HG02571 (cell line): Measurements from ENCODE around the gene NRAP.

Source experiments
- ATAC-seq: cut with Tn5 transposase; IDR thresholded peaks from one replicate; pipeline ENCODE4 v1.9.1; 2021; ENCODE audit warnings: mild to moderate bottlenecking, moderate library complexity; ENCODE audit not compliant: unreplicated experiment

Gene NRAP

DNA sequence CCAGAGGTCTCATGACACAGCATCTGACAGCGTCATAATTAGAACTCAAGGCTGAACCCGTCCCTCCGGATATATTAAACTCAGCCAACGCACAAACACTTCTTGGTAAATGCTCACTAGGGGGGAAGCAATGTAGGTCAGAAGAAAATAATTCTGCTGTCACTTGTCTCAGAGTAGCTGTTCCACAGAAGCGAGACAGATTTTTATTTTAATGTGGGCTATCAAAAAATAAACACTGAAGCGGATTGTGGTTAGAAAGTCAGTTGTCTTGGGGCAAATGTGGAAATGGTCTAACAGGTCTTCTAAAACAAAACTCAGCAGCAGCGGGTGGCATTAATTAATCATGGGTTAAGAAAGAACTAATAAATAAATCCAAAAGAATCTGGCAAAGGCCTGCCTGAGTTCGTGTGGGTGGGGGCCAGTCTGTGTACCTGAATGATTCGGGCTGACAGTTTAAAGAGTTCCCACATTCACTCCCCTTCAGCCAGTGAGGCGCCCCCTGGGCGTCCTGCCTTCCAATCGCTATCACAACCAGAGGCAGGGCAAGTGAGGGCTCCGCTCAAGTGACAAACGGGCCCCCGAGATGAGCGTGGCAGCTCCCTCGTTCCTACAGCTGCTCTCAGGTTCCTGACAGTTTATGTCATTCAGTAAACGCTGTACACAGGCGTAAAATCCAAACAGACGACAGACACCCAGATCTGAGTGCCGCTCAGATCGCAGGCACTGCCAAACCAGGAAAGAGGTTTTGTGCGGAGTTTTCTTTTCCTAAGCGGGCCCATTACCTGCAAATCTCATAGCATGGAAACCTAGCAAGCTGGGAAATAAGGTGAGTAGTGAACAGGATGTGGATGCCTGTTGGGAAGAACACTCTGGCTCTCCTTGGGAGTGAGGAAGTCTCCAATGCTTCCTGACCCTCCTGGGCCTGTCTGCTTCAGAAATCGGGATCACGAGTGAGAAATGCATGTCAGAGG, 52.9 kb downstream of the NRAP start:
- no peak for ATAC-seq

DNA sequence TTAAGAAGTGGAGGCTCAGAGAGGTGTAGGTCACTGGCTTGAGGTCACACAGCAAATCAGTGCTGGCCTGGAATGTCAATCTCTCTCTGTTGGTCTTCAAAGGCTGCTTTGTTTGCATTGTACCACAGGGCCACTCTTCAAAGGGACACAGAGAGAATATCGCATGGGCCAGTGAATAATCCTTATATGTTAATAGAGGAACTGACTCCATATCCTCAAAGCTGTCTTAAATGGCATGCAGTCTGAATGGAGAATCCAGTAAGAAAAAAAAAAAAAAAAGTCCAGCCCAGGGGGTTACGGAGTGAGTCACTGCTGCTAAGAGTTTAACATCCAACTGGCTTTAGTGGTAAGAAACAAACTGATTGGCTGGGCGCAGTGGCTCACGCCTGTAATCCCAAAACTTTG, 54.1 kb downstream of the NRAP start:
- ATAC-seq = no peak

DNA sequence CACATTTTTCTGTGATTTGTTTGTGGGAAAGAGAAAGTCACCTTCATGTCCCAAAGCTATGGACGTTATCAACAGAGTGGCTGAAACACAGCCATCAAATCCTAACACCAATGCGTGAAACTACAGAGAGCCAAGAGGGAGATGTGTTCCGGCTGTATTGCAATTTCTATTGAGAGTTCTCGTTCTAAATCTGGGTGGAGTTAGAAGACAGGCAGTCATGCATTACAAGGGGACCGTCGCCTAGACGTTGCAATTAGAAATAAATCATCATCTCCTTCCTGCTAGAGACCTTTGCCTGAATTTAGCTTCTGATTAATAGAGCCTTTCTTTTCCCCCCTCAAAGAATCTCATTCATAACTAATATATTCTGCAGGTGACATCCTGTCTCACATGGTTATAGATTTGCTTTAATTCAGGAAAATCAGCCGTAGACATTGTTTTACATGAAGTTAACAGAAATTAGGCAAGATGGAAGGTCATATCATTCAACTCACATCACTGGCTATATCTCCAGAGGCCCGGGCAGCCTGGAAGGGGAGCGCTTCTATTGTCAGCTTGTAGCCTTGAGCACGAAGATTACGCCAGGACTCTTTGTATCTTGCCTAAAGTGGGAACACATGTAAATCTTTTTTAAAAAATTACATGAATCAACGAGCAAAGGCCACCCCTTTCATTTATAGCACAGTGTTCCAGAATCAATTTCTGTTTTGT, 58.4 kb downstream of the NRAP start:
- ATAC-seq = no peak

DNA sequence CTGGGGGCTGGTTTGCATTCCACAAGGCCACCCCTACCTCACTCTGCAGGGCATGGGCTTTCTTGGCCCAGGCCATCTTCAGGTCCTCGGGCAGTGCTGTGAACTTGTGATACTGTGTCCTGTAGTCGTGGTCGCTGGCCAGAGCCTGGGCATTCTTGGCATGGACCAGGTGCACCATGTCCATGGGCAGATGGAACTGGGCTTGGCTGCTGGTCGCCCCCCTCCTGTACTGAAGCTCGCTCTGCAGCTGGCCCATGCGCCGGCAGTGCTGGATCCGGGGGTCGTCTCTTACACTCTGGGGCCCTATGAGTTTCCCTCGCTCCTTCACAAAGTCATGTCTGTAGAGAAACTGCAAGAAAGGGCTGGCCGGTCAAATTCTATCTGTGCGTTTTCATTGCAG, 59.3 kb downstream of the NRAP start:
- no peak for ATAC-seq

DNA sequence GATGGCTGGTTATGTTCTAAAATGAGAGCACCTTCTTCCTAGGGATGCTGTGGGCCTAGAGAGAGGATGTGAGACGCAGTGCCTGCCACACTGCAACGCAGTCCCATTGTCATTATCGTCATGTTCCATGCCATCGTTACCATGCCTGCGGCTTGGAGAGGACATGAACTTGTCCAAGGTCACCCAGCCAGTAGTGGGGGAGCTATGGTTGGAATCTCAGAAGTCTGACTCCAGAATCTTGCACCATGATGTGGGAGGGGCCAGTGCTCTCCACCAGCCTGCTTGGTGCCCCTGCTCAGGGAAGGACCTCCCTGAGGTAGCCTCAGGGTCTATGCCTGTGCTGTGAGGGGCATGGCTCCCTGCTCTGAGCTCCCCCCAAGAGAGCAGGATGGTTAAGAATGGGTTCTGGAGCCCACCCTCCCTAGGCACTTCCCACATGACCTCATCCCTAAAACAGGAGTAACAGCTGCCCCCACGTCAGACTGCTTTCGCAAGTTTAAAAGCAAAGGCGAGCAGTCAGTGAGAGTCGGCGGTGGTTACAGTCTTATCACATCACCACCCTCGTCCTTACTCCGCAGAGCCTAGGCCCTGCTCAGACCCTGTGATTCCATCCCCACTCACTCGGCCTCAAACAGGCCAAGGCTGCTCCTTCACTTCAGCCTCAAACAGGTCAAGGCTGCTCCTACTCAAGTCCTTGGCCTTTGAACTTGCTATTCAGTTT, 60.6 kb downstream of the NRAP start:
- no peak for ATAC-seq

DNA sequence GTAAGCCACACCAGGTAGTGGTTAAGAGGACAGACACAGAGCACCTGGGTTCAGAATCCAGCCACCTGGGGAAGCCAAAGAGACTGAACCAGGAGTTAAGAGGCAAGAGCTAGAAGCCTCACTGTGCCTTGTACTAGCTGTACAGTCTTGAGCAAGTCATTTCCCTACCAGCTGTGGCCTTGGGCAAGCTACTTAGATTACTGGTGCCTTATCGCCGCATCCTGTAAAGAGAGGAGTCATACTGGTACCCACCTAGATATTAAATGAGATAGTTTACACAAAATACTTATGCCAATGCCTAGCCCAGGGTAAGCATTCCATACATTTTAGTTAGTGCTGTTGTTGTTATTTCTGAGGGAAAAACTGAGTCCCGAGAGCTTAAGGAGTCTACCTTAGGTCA, 63.3 kb downstream of the NRAP start:
- no peak for ATAC-seq

DNA sequence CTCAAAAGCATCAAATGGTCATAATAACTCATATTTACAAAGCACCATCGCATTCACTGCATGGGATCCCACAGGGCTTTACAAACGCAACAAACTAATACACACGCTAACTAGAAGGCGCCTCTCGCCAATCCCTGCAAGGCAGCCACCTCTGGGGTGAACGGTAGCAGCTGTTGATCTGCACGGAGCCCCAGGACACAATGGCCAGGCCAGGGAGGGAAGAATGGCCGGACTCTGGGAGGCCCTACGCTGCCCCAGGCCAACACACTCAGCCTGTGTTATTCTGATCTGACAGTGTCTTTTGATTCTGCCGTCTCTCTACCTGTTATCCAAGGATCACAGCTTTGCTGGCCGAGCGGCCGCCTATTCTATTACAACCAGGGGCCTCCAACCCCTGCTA, 69.2 kb downstream of the NRAP start:
- no peak for ATAC-seq

DNA sequence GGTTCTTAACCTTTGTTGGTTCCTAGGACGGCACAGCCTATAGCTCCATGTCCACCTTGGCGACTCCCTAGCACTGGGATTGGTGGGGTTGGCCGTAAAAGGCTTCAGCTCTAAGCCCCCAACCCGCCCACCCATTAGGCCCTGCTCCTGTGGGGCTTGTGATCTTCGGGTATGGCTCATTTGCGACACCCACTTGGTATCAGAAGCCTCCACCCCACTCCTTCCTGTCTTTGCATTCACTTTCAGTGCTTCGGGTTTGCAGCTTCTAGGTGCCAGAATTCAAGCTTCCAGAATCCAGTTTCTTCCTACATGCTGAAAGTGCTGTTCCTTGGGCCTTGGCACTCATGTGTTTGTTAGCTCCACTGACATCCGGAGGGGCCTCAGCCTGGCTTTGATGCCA, 71.5 kb downstream of the NRAP start:
- ATAC-seq = no peak

DNA sequence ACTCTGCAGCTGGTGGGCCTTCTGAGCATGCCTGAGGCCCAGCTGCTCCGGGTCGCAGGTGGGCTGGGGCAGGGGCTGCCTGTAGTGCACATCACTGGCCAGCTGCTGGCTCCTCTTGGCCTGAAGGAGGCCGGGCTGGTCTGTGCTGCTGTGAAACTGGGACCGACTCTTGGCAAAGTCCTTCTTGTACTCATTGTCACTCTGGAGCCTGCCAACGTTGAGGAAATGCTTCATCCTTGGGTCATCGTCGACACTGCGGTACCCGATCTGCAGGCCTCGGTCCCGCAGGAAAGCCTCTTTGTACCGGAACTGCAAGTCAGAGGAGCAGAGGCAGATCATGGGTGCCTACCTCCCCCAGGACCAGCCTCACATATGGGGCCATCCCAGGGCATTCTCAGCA, 73.3 kb downstream of the NRAP start:
- no peak for ATAC-seq

DNA sequence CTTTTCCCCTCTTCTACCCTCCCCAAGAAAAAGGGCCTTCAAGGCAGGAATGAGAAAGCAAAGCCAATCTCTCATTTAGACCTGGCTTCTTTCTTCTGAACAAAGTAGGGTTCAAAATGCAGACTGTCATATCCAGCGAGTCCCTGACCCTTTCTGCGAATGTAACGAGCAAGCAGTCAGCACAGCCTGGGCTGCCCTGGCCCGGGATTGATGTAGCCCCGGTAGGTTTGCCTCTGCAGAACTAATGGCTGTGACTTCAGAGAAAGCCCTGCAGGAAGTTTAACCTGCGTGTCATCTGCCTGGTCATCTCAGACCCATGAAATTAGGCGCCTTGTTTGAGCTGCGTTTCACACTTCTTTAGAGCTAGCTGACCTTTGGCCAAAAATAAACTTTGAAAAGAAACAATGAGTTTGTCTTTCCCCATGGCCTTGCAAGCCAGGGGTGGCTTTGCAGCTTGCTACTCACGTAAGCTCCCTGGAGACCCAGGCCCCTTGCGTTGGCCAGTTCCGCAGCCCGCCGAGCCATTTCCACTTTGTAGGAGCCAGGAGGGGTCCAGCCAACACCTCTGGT, 74.6 kb downstream of the NRAP start:
- ATAC-seq = no peak

DNA sequence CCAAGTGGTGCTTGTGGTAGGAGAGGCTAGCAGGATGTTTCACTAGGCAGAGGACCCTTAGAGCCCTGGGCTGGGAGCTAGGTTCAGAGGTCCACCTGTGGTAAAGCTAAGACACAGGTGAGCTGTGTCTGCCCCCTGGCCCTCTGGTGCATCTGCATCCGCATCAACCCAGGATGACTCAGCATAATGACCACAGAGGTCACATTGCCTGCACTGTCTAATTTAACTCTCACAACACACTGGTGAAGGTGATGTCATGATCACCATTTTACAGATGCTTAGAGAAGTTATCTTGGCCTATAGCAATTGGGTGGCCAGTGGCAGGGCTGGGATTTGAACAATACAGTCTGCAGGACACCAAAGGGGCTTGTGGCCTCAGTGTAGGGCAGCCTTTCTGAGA, 77.9 kb downstream of the NRAP start:
- no peak for ATAC-seq

DNA sequence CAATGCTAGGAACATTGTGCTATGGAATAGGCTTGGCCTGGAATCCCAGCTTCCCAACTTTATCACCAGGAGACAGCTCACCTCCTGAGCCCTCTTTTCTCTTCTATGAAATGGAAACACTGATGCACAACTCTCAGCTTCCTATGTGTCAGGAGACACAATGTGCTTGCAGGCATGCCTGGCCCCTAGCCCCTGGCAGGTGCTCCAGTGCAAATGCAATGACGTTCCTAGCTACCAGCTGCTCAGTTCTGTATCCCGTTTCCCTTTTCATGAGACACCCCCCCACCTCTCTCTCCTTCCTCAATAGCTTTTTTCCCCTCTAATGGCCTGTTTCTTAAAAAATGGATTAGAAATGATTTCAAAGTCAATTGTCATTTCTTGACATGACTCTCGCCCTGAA, 80.3 kb downstream of the NRAP start:
- no peak for ATAC-seq

DNA sequence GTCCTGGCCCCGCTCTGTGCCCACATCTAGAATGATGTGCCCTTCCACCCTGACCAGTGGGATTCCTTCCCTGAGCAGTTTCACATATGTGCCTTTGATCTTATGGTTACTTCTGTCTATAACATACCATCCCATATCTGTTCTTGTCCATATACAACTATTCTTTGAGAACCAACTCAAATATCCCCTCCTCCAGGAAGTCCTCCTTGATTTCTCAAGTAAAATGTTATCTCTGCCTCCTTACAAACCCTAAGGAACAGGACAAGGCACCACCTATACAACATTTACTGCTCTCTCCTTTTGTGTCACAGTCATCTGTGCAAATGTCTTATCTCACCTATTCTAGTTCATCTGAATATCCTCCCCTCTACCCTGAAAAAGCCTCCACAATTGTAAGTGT, 82.7 kb downstream of the NRAP start:
- no peak for ATAC-seq

DNA sequence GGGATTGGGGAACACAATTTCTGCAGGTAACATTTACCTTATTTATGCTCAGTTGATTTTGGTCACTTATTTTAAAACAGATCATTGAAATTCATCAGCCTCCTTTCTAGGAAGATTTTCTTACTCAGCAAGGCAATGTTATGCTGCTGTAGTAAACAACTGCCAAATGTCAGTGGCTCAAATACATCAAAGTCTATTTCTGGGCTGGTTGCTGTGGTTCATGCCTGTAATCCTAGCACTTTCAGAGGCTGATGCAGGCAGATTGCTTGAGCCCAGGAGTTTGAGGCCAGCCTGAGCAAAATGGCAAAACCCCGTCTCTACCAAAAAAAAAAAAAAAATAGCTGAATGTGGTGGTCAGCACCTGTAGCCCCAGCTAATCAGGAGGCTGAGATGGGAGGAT, 85.1 kb downstream of the NRAP start:
- no peak for ATAC-seq

DNA sequence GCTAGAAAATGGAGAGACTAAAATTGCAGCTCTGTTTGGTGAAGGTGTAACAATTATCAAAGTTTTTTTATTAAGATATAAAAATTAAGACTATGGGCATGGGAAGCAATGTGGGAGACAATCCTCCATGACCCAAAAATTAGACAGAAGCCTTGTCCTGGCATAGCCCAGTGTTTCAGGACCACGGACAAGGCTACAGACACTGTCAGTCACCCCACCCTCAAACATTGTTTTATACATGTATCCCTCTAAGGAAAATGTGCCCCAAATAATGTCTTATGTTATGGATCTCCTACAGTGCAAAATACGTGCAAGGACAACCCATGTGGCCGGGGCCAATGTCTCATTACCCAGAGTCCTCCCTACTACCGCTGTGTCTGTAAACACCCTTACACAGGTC, 87.0 kb downstream of the NRAP start:
- ATAC-seq = no peak

DNA sequence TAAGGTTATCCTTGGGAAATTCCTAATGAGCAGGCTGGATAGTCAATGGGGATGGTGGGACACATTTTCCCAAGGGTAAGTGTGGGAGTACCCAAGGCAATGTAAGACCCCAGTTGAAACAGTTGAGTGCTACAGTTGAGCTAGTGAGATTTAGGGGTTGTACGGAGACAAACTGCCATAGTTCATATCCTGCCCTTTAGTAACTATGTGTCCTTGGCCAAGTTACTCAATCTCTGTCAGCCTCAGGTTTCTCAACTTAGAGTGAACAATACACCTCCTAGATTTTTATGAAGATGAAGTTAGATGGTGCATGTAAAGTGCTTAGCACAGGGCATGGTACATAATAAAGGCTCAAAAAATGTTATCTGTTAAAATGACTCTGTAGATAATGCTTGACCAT, 90.5 kb downstream of the NRAP start:
- ATAC-seq = no peak

DNA sequence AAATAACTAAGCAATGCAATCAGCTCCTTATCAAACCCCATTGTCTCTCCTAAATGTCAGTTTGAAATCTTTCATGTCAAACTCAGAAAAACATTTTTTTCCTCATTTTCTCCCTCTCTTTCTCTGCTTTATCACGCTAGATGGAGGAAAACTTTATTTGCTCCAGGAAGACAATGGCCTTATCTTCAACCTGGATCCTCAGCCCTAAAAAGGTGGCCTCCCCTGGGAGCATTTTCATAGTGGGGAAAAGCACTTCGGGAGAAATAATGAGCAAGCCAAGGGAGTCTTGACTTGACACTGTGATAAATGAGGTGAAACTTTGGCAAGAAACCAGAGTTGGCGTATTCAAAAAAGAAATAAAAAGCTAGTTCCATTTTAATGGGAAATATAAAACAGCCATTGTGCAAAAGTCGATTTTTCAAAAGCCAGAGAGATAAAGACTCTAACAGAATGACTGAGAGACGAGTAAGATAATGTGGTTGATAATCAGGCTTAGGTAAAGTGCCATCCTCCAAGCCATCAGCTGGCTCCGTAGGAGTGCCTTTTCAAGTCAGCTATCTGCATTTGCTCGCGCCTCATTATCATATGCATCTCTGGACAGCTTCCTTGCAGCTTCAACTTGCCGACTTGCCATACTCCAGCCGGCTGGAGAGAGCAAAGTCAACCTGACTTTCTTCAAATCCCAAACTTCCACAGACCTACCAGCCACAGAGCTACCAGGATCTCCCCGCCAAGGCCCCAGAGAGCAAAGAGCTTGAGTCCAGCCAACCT, 91.1 kb downstream of the NRAP start:
- no peak for ATAC-seq

DNA sequence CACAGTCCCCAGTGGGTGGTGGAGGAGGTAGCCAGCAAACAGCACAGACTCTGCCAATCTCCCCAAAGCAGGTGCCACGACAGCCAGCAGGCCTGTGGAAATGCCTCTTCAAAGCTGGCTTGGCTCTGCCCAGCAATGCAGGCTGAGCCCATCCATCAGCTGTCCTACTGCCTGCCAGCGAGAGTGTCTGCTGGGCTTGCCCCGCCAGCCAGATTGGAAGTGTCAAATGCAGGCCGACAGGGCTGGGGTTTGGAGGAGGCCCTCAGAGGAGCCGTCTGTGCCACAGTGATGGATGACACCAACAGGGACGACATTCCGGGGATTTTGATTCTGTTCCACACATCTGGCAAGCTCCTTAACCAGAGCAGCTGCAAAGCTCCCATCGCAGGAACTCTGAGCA, 94.3 kb downstream of the NRAP start:
- no peak for ATAC-seq

DNA sequence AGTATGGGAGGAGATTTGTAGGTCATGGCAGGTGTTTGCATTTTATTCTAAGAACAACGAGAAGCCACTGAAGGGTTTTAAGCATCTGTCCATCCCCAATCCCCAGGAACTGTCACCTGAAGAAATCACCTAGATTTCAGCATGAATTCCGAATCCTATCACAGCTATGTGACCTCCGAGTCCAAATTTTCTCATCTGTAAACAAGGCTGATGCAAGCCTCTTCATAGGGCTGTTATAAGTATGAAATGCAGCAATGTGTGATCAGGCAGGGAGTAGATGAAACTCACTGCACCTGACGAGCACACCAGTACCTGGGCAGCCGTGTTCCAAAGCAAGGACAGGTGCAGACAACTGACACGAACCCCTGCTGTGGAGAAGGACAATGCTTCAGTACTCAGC, 97.0 kb downstream of the NRAP start:
- ATAC-seq = no peak

DNA sequence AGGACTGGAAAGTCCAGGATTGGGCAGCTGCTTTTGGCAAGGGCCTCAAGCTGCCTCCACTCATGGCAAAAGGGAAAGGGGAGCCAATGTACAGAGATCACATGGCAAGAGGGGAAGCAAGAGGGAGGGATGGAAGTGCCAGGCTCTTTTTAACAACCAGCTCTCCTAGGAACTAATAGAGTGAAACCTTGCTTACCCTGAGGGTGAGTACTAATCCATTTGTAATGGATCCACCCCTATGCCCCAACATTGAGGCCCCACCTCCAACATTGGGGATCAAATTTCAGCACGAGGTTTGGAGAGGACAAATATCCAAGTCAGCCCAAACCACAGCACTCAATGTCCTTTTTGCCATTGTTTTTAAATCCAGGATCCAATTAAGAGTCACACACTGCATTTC, 98.5 kb downstream of the NRAP start:
- ATAC-seq = no peak
